Measurements from ENCODE around the gene DUSP28. TPM values are rescaled to one million over a fixed set of nuclear protein-coding genes. Genes with fewer than 3 reads are reported as not detected.
"Not testable (repeated sequence)": the region's sequence is repeated elsewhere in the genome, so short reads cannot be mapped to it uniquely, and the experiment has no call there.

DUSP28 gene
- total RNA-seq, 1 experiment from 2014 or later, result 8.6 TPM

GRCh38 chr2:240559286-240559685, 871 bp upstream of the DUSP28 start:
- no peak overlapping the region for H3K4me3 ChIP-seq
- no peaks in the 10 kb centered on the region for H3K27me3 ChIP-seq (replicated peaks)
- peaks cover 9% of the 10 kb centered on the region; the same call in 1 of the 2 replicates for H3K36me3 ChIP-seq
- DNase-seq (ENCODE audit: low read depth in 1 of 2, low spot score in 2 of 2), result peak in 1 of 2 experiments; percentile 25
- no peaks in the 10 kb centered on the region for H3K9me3 ChIP-seq (replicated peaks)
- no peak overlapping the region for H3K27ac ChIP-seq
- peaks cover 23% of the 10 kb centered on the region for H3K4me1 ChIP-seq (replicated peaks)

GRCh38 chr2:240560480-240561324, 545 bp downstream of the DUSP28 start:
- Histone ChIP-seq H3K27ac (peak overlapping the region; percentile 90), H3K9me3 (replicated peaks) (no peaks in the 10 kb centered on the region), H3K27me3 (replicated peaks) (no peaks in the 10 kb centered on the region), H3K4me3 (peak overlapping the region; percentile 72), H3K36me3 (peaks cover 9% of the 10 kb centered on the region; the same call in 1 of the 2 replicates), H3K4me1 (replicated peaks) (peaks cover 36% of the 10 kb centered on the region)
- DNase-seq (ENCODE audit: low read depth in 1 of 2, low spot score in 2 of 2), result peak; percentile 99 to 100

- Histone ChIP-seq H3K27me3 (replicated peaks) (no peaks in the 10 kb centered on the region), H3K4me1 (replicated peaks) (peaks cover 44% of the 10 kb centered on the region), H3K9me3 (replicated peaks) (no peaks in the 10 kb centered on the region; the same call in 1 of the 2 replicates), H3K36me3 (peaks cover 9% of the 10 kb centered on the region; the same call in 1 of the 2 replicates), H3K4me3 (peak overlapping the region; percentile 72), H3K27ac (peak overlapping the region; percentile 87)
- DNase-seq (ENCODE audit: low read depth in 1 of 2, low spot score in 2 of 2), result peak; percentile 58 to 87
These were observed 1.3 kb downstream of the DUSP28 start for GRCh38 chr2:240561325-240561971.

- not testable (repeated sequence) for H3K36me3 ChIP-seq; H3K27ac ChIP-seq; H3K27me3 ChIP-seq (replicated peaks); H3K9me3 ChIP-seq (replicated peaks); H3K4me3 ChIP-seq
- H3K4me1 ChIP-seq (replicated peaks), result peaks cover 60% of the 10 kb centered on the region
- DNase-seq (ENCODE audit: low read depth in 1 of 2, low spot score in 2 of 2), result peak in 1 of 2 experiments; percentile 27
These were observed 3.1 kb downstream of the DUSP28 start for GRCh38 chr2:240563231-240563630.

GRCh38 chr2:240563951-240564560, 3.9 kb downstream of the DUSP28 start:
- Histone ChIP-seq H3K36me3 (peaks cover 10% of the 10 kb centered on the region; the same call in 1 of the 2 replicates), H3K4me1 (replicated peaks) (peaks cover 64% of the 10 kb centered on the region), H3K4me3 (no peak overlapping the region), H3K27ac (no peak overlapping the region), H3K27me3 (replicated peaks) (no peaks in the 10 kb centered on the region), H3K9me3 (replicated peaks) (peaks cover 3% of the 10 kb centered on the region; the same call in 1 of the 2 replicates)
- DNase-seq (ENCODE audit: low read depth in 1 of 2, low spot score in 2 of 2), result peak in 1 of 2 experiments; percentile 35

GRCh38 chr2:240564561-240565332, 4.6 kb downstream of the DUSP28 start:
- no peak overlapping the region for H3K4me3 ChIP-seq
- peak overlapping the region; percentile 74 for H3K27ac ChIP-seq
- peak in 1 of 2 experiments; percentile 45 for DNase-seq (ENCODE audit: low read depth in 1 of 2, low spot score in 2 of 2)
- H3K9me3 ChIP-seq (replicated peaks), result peaks cover 3% of the 10 kb centered on the region; the same call in 1 of the 2 replicates
- H3K36me3 ChIP-seq, result peaks cover 10% of the 10 kb centered on the region; the same call in 1 of the 2 replicates
- peaks cover 65% of the 10 kb centered on the region for H3K4me1 ChIP-seq (replicated peaks)
- no peaks in the 10 kb centered on the region for H3K27me3 ChIP-seq (replicated peaks)

GRCh38 chr2:240565333-240566202, 5.4 kb downstream of the DUSP28 start:
- Histone ChIP-seq H3K27ac (peak overlapping the region; percentile 74), H3K9me3 (replicated peaks) (peaks cover 3% of the 10 kb centered on the region; the same call in 1 of the 2 replicates), H3K27me3 (replicated peaks) (no peaks in the 10 kb centered on the region), H3K36me3 (peaks cover 10% of the 10 kb centered on the region; the same call in 1 of the 2 replicates), H3K4me1 (replicated peaks) (peaks cover 66% of the 10 kb centered on the region), H3K4me3 (peak overlapping the region; percentile 24)
- DNase-seq (ENCODE audit: low read depth in 1 of 2, low spot score in 2 of 2), result peak; percentile 93 to 96

- H3K27ac ChIP-seq, result peak overlapping the region; percentile 74
- H3K27me3 ChIP-seq (replicated peaks), result no peaks in the 10 kb centered on the region
- peak; percentile 74 to 89 for DNase-seq (ENCODE audit: low read depth in 1 of 2, low spot score in 2 of 2)
- H3K36me3 ChIP-seq, result peaks cover 9% of the 10 kb centered on the region; the same call in 1 of the 2 replicates
- peaks cover 3% of the 10 kb centered on the region; the same call in 1 of the 2 replicates for H3K9me3 ChIP-seq (replicated peaks)
- H3K4me1 ChIP-seq (replicated peaks), result peaks cover 62% of the 10 kb centered on the region
- peak overlapping the region; percentile 24 for H3K4me3 ChIP-seq
These were observed 6.3 kb downstream of the DUSP28 start for GRCh38 chr2:240566203-240567136.

GRCh38 chr2:240567137-240567871, 7.1 kb downstream of the DUSP28 start:
- Histone ChIP-seq H3K4me3 (peak overlapping the region; percentile 61), H3K36me3 (peaks cover 9% of the 10 kb centered on the region; the same call in 1 of the 2 replicates), H3K4me1 (replicated peaks) (peaks cover 56% of the 10 kb centered on the region), H3K27ac (no peak overlapping the region), H3K27me3 (replicated peaks) (no peaks in the 10 kb centered on the region), H3K9me3 (replicated peaks) (peaks cover 3% of the 10 kb centered on the region; the same call in 1 of the 2 replicates)
- DNase-seq (ENCODE audit: low read depth in 1 of 2, low spot score in 2 of 2), result peak in 1 of 2 experiments; percentile 38

- H3K4me1 ChIP-seq (replicated peaks), result peaks cover 52% of the 10 kb centered on the region
- H3K36me3 ChIP-seq, result peaks cover 9% of the 10 kb centered on the region; the same call in 1 of the 2 replicates
- H3K4me3 ChIP-seq, result peak within 1 kb of the TSS; percentile 61
- peaks cover 3% of the 10 kb centered on the region; the same call in 1 of the 2 replicates for H3K9me3 ChIP-seq (replicated peaks)
- H3K27ac ChIP-seq, result no peak within 1 kb of the TSS
- H3K27me3 ChIP-seq (replicated peaks), result no peaks in the 10 kb centered on the region
- DNase-seq (ENCODE audit: low read depth in 1 of 2, low spot score in 2 of 2), result peak; percentile 42 to 48
These were observed 7.9 kb downstream of the DUSP28 start, which contains the start of gene RNPEPL1 for GRCh38 chr2:240567872-240568677. Gene RNPEPL1 (plus strand): TSS chr2:240568484. CDS start chr2:240568587, 103 bp downstream.

Data from SJSA1 (cell line).